GM12874 (cell line): ENCODE measurements around the gene SLC7A11.

Experiments
- TF ChIP-seq, protein P1 (sequence below): IDR thresholded peaks from 2 replicates; pipeline ENCODE4 v1.5.1; 2011; ENCODE audit warnings: low read depth, mild to moderate bottlenecking, control low read depth, low read length, moderate library complexity; ENCODE audit not compliant: insufficient read depth

SLC7A11 gene

GRCh38 chr4:138247643-138248042 lies 5.5 kb upstream of the SLC7A11 start:
- TF ChIP-seq, protein P1, sequence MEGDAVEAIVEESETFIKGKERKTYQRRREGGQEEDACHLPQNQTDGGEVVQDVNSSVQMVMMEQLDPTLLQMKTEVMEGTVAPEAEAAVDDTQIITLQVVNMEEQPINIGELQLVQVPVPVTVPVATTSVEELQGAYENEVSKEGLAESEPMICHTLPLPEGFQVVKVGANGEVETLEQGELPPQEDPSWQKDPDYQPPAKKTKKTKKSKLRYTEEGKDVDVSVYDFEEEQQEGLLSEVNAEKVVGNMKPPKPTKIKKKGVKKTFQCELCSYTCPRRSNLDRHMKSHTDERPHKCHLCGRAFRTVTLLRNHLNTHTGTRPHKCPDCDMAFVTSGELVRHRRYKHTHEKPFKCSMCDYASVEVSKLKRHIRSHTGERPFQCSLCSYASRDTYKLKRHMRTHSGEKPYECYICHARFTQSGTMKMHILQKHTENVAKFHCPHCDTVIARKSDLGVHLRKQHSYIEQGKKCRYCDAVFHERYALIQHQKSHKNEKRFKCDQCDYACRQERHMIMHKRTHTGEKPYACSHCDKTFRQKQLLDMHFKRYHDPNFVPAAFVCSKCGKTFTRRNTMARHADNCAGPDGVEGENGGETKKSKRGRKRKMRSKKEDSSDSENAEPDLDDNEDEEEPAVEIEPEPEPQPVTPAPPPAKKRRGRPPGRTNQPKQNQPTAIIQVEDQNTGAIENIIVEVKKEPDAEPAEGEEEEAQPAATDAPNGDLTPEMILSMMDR = no peak

- TF ChIP-seq, protein P1 = no peak
These were observed 1.2 kb upstream of the SLC7A11 start for GRCh38 chr4:138243369-138243768.

DNA sequence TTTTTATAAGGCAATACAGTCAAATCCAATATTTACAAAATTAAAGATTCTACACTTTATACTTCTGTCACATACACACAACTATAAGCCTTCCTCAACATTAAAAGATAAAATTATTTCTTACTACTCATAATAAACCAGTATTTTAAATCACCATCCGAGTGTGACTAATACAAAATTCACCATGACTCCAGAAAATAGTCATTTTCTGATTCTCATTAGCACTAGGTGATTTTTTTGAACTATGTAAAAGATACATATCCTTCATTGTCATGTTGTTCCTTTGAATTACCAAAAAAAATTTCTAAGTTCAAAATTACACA lies 646 bp upstream of the SLC7A11 start:
- TF ChIP-seq, protein P1 = no peak

DNA sequence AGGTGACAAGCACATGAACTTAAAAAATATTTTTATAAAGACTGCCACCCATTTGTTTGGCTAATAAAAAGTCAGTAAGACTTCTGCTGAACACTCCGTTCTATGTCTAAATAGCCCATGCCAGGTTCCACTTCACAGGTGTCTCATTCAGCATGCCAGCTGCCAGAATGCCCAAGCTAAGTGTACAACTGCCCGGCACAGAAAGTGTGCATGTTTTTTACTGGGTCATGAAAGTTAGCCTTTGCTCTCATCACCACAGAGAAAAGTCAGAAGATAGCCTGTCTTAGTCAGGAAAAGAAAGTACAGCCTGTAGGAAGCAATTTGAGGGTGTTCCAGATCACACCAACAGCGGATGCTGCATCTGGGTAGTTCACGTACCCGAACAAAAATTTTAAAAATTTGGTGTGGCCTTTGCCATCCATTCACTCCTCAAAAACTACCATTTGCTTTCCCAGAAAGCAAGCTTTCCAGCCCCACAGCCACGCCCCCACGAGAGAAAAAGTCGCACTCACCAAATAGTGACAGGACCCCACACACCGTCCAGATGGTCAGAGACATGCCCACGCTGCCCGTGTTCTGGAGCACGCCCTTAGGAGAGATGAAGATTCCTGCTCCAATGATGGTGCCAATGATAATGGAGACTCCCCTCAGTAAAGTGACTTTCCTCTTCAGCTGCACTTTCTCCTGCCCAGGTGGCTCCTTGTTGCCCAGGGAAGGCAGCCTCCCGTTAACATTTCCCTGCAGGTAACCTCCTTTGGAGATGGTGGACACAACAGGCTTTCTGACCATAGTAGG lies 671 bp downstream of the SLC7A11 start:
- TF ChIP-seq, protein P1 = no peak

DNA sequence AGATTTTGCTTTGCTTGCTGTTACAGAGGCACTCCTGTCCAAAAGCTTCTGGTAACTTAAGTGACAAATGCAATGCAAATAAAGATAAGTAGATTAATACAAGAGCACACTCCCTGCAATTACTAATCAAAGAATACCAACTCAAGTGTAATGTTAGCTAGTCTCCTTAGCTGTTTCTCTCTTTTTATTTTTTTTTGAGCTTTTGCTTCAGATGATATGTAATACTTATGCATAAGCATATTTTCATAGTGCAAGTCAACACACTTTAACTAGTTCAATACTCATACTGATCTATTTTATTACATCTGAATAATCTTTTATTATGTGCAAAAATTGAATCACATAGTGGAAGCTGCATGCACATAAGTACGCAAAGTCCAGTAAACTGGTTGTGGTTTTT lies 2.7 kb downstream of the SLC7A11 start:
- TF ChIP-seq, protein P1 = no peak

GRCh38 chr4:138238521-138239292 lies 3.4 kb downstream of the SLC7A11 start:
- TF ChIP-seq, protein P1 = no peak

DNA sequence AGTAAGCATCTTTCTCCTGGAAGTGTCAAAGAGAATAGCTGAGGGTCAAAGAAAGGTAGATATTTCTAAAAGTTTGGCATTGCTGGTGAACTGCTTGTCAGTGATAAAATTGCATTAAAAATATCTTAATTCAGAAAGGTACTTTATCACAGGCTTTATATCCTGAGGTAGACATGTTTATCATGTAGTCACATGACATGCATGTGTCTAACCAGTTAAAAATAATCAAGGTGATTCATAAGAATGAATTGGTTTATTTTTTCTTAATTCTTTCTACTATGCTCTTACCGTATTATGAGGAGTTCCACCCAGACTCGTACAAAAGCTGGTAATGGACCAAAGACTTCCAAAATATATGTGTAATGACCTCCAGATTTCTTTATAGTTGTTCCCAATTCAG lies 6.1 kb downstream of the SLC7A11 start:
- TF ChIP-seq, protein P1 = no peak
